ENCODE results near the gene BPIFB2.

- no peak for TF ChIP-seq CTCF (IDR thresholded peaks at IDR 0.05)
- no peak for TF ChIP-seq POLR2A (IDR thresholded peaks at IDR 0.05)
These were observed 20.6 kb downstream of the BPIFB2 start for GRCh38 chr20:33027769-33028751.
